Right ventricle myocardium superior (tissue), 1 donor: Measurements from ENCODE around the gene CACNB4. TPM values are rescaled to one million over a fixed set of nuclear protein-coding genes. Genes with fewer than 3 reads are reported as not detected.

Experiments used
- ATAC-seq: fragments of 200-7000 bp; cut with Tn5 transposase; one replicate; pipeline ENCODE4 v1.9.1; 2020; ENCODE audit warnings: mild to moderate bottlenecking; ENCODE audit not compliant: poor library complexity
- DNase-seq: peaks from one replicate; pipeline ENCODE4 v3.0.0-alpha.2; 2020
- intact Hi-C: fragments of 100-400 bp; cut with DNase I; formaldehyde crosslinking; loops from one replicate; pipeline ENCODE4 v1.11.2; 2022
- total RNA-seq: library from RNA; stranded (reverse); fragmentation: NEBNext Ultra II Directional; extraction: Animal tissue kit (Norgen Biotek cat#: 25700); gene quantifications from one replicate; pipeline ENCODE4 v1.2.1, GENCODE V29; 2021
- donor health status: DM: no; HTN: yes; CAD: no; lungs with severe emphysema.

The CACNB4 gene
- total RNA-seq, 1 donor from 2014 or later = 0.46 TPM

DNA sequence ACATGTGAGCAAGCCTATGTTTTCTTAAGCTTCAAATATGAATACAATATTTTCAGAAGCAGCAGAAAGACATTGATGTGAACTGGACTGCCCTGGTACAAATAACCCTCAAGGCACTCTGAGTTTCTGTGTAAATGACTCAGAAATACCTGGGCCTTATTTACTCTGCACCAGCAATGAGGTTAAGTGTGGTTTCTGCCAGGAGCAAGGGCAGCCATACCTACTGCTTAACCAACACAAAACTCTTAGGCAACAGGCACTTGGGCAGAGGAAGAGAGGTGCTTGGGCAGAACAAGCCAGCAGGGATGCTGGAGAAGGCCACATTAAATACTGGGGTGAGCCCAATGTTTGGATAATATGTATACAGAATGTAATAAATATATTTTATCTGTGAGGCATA is 241.2 kb downstream of the CACNB4 start:
- no peak for DNase-seq
- ATAC-seq = no peak
- intact Hi-C loops = no loop called here

DNA sequence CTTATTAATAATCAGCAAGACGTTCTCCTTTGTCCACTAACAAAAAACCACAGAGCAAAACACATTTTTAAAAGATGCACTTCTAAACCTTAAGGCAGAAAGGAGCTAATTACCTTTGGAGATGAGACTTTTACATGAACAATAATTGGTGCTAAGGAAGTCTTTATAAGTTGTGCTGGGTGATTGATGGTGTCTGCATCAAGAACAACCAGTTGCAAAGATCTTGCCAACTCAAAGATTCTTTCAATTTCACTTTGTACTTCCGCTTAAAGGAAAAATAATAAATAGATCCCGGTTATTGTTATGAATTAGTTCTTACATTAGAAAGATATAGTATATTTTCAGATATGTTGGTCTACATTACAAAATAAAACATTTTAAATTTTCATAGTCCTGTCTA is 243.7 kb downstream of the CACNB4 start:
- intact Hi-C loops = no loop called here
- no peak for DNase-seq
- ATAC-seq = no peak

DNA sequence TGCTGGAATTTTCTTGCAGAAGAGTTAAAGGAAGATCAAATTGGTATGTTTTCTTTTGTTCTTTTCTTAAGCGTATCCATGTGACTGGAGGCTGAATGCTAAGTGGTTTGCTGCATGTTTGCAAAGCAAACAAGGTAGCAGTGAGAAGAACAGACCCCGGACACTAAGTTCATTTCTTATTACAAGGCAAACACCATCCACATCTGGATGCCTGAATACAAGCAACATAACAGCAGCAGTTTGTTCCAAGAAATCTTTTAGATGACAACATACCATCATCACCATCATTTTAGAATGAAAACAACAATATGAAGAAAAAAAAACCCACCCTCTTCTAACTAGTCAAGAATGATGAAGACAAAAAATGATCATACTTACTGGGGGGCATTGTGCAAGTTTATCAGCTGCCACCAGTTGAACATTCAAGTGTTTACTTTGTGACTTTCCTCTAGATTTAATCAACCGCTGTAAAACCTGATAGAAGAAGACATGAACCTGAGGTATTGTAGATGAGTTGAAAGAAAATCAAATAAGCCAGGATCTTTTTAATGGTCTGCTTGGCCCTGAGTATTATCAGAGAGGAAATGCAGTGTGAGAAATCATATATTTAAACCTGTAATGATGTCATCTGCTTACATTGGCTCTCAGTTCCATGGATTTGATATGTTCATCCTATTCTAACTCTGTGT is 245.6 kb downstream of the CACNB4 start:
- intact Hi-C loops = no loop called here
- ATAC-seq (no peak), DNase-seq (no peak)

DNA sequence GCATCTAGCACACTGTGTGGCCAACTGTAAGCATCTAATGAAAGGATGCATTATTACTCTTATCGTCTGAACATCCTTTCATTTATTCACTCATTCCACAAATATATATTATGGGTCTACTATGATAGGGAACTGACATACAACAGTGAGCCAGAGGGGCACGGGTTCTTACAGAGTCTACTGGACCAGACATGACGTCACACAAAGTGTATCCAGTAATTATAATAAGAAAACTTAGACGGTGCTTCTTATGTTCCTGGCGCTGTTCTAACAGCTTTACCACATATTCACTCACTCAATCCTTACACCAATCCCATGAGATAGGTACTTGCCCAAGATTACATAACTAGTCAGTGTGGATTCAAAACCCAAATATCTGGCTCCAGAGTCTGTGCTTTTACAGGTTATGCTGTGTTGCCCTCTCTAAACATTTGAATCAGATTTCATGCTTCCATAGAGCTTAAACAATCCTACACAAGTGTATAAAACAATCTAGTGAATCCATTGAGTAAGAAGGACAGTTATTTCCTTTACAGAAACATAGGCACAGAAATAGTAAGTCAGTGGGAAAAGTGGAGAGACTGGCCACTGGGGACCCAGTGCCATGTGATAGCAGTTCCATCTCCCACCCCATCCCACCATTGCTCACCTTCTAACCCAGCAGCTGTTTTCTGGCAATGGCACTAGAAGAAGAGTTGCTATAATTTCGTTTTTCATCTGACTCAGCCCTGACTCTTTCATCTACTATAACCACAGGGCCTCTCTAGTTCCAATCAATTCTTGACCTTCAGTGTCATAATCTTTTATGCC is 246.4 kb downstream of the CACNB4 start:
- no peak for DNase-seq
- intact Hi-C loops = no loop called here
- peak; percentile 54 for ATAC-seq

DNA sequence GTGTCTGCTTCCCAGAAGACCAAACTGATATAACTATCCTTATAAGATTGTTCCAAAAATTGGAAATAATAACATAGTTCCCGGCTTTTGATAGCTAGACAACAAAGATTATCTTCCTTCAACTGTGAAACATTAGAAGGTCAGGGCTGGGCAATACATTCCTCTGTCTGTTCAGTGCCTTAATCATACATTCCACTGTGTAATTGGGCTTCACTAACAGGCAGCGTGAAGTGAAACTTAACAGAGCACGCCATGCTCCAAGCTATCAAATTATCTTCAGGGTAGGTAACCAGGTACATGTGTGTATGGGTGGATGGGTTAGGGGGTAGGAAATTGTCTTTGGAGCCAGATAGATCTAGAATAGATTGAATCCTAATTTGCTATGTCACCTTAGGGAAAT is 247.1 kb downstream of the CACNB4 start:
- intact Hi-C loops = no loop called here
- ATAC-seq (peak; percentile 75), DNase-seq (no peak)

DNA sequence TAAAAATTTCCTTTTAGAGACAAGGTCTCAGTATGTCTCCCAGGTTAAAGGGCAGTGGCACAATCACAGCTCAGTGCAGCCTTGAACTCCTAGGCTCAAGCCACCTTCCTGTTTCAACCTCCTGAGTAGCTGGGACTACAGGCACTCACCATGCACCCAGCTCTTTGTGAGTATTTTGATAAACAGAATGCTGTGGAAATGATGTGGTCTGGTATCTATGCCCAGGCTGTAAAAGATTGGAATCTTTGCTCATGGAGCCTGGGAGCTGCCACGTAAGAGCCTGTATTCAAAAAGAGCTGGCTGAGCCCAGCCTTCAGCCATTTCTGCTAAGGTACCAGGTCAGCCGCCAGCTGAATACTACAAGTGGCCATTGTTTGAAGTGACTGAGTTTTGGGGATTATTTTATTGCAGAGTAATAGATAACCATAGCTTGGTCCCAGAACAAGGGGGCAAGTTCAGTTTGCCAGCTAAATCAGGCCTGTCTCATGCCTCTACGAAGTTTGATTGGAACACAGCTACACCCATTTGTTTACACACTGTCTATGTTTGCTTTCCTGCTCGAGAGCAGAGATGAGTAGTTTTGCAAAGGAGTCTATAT is 249.3 kb downstream of the CACNB4 start:
- intact Hi-C loops = no loop called here

DNA sequence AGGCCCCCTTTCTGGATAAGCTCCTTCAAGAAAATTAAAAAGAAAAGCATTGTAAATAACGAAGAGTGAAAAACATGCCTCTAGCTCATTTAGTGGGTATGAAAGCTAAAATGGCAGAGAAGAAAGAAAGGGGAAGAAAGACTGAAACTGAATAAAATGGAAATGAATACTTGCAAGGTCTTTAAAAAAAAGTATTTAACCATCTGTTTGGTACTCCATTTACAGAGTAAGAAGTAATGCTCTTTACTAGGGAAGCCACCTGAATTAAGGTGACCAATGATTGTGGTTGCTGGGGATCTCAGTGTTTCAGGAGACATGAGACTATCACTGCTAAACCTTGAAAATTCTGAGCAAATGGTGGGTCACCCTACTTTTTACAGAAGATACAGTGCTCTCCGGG is 253.0 kb downstream of the CACNB4 start:
- DNase-seq (no peak), ATAC-seq (no peak)
- intact Hi-C loops = no loop called here

More for the DNA sequence above, 249.3 kb downstream of the CACNB4 start:
- DNase-seq = no peak
- ATAC-seq = no peak

DNA sequence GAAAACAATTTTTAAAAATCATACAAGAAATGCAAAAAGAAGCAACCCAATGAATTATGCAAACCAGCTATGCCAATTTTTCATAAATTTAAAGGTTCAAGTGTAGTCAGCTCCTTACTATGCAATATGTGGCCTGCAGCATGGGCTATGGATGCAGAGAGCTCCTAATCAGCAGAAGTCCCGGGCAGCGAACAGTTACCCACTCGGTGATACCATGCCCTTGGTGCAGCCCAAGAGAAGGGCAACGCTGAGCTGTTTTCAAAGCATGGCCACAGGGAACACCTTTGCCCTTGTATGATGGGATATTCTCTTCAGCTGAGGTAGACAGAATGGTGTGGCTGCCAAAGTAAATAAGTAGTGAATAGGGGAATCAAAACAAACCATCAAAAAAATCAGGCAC is 253.4 kb downstream of the CACNB4 start:
- DNase-seq (no peak), ATAC-seq (peak; percentile 68)
- intact Hi-C loops = no loop called here

DNA sequence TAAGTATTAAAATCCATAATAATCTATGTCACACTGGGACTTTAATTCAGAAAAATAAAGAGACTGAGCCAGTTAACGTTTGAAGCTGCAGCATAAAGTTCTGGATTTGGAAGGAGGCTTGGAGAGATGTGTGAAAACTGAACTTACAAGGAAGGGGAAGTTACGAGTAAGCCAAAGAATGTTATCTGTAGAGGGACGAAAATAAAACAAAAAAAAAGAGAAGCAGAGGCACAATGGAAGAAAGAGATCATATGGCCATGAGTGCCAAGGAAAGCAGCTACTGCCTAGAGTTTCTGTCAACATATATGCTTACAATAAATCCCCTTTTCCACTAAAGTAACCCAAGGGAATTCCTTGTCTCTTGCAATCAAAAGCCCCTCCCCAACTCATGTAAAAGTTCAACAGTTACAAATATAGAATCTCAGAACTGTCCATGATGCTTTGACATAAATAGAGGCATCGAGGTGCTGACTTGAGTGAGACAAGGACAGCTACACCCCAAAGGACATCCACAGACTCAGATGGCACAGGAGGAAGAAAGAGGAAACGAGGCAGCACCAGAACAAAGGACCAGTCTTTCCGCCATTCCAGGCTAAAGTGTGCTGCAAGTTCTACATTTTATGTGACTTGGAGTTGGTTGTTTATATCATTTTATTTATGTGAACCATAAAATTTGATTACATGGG is 254.5 kb downstream of the CACNB4 start:
- ATAC-seq = peak; percentile 72

DNA sequence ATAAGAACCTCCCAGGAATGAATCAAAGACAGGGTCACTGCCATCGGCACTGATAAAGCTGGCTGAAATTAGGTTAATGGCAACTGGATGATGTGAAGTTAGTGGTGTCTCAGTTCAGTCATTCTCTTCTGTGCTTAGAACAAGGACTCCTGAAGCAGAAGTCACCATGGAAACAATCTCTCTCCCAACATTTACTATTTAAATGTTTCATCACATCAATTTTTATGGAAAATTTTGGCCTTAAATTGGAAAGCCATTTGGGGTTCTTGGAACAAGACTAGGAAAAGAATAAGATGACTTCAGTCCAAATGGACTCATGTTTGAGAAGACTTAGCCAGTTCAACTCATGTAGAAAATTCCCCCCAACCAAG is 255.2 kb downstream of the CACNB4 start:
- ATAC-seq (peak; percentile 29), DNase-seq (no peak)
- intact Hi-C loops = no loop called here

More for the DNA sequence above, 254.5 kb downstream of the CACNB4 start:
- intact Hi-C loops = no loop called here
- no peak for DNase-seq

DNA sequence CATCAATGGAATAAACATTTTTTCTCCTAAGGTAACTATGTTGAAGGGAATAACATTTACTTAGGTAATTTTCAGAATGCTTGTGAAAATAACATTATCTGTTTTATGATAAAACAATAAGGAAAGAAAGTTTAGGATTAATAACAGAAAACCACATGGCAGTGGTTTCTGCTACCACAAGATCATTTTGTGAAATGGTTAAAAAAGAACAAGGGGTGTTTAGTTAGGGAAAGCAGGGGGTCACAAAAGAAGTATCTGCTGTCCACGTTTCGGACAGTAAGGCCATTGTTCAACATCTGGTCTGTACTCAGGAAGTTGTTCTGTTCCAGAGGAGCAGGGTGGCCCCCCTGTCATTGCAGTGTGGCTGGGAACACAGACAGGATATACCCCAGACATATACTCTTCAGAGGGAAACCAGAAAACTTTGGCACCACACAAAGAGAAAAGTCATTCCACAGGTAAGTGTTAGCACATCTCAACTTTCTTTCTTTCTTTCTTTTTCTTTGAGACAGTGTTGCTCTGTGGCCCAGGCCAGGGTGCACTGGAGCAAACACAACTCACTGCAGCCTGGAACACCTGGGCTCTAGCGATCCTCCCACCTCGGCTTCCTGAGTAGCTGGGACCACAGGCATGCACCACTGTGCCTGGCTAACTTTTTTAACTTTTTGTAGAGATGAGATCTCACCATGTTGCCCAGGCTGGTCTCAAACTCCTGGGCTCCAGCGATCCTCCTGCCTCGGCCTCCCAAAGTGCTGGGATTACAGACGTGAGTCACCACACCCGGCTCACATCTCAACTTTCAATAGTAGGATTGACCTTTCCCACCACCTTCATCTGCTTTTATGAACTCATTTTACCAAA is 255.8 kb downstream of the CACNB4 start:
- no peak for ATAC-seq
- intact Hi-C loops = no loop called here

DNA sequence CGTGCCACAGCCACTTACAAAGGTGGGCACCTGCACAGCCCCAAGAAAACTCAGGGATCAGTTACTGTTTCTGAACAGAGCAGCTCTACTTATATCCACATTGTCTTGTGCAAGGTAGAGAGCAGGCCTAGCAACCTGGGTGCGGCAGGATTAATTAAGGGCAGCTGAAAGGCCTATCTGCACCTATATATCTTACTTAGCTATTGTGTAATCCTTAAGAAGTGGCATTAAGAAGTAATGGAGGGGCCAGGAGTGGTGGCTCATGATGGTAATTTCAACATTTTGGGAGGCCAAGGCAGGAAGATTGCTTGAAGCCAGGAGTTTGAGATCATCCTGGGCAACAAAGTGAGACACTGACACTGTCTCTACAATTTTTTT is 257.8 kb downstream of the CACNB4 start:
- DNase-seq = no peak
- intact Hi-C loops = no loop called here
- ATAC-seq = no peak

More for the DNA sequence above, 255.8 kb downstream of the CACNB4 start:
- DNase-seq = no peak

DNA sequence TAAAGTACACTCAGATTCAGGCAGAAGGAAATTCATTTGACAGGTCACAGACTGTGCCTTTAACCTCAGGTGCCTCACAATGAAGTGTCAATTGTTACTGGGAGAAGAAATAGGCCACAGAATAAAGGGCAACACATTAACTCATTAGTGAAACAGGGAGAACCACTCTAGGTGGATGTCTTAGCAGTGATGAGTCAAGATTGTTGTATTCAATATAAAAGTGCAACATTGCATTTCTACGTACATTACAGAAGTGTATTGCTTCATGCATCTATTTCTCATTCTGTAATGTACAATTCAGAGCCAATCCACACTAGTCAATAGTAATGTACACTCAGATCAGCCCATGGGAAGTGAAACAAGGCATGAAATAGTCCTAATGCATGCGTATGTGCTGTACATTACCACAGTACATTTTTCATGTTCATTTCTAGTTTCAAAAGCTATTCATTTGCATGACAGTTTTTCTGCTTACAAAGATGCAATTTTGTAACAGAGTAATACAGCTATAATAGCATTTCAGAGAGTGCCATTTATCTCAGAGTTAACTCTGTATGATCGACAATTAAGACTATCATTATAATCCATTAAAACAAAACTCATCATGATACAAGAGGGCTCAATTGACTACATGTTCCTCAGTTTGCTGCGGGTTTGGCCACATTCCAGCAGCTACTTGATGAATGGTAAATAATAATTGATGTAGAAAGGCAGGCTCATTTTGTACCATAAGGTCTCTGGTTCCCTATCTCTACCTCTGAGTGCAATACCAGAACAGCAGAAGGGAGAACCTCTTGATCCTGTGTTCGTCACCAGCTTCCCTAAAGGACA is 258.4 kb downstream of the CACNB4 start:
- intact Hi-C loops = no loop called here
- DNase-seq (no peak), ATAC-seq (no peak)

DNA sequence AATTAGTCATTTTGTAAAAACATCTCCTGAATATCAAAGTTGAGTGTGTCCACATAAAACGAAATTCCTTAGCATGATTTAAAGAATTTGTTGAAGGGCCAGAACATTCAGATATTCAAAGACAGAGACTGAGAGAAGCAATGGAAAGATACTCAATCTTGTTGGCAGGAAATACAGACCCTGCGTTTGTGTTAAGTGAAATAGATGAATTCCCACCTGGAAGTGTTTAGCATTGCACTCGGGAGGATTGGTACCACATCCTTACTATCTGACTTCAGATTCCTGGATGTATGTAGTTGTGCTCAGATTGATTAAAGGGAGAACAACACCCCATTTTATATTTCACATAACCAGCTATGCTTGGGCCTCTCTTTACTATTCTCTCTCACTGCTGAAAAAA is 260.9 kb downstream of the CACNB4 start:
- DNase-seq (no peak), ATAC-seq (no peak)
- intact Hi-C loops = no loop called here

DNA sequence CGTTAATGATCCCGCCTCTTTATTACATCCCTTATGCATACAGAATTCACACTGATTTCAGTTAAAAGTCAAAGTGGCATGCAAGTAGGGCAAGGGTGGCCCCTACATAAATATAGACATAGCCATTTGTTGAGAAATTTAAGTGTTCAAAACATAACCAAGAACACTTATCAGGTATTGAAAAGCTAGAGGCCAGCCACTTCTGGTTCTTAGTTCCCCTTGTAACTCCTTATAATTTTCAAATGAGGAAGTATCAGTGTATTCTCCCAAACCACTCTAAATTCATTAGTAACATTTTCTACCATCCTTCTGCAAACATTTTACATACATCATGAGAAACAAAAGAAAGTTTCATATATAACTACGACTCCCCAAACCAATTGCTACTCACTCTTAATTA is 264.9 kb downstream of the CACNB4 start:
- DNase-seq = no peak

DNA sequence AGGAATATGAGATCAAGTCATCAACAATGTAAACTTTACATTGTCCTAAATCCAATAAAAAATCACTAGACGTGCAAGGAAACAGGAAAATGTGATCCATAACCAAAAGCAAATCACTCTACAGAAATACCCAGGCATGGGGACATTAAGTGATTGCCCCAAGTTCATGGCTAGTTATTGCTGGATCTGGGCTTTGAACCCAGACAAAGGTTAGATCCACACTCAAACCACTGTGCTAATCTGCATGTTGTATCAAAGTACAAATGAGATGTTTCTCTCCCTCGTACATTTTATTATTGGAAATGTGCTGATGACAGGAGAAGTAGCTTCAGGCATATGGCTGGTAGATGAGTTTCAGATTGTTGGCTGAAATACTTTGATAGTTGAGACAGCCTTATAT is 267.9 kb downstream of the CACNB4 start:
- intact Hi-C loops = no loop called here
- no peak for DNase-seq
- no peak for ATAC-seq

More for the DNA sequence above, 264.9 kb downstream of the CACNB4 start:
- ATAC-seq = no peak
- intact Hi-C loops = no loop called here

DNA sequence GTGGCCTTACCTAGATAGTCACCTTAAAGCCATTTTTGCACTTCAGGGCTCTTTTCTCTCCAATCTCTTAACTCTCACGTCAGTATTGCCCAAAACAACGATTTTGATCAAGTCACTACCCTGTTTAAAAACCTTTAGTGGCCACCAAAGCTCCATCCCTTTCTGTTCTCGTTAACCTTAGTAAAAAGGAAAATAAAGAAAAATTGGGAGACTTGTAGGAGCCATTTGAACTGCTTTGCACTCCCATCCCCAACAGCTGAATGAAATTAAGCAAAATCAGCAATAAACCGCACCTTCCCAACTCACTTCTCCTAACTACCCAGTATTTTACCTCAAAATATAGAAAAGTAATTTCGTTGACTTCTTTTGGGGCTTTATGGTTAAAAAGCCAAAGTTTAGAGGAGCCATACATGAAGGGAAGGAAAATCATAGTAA is 269.9 kb downstream of the CACNB4 start:
- DNase-seq = no peak
- intact Hi-C loops = no loop called here
- no peak for ATAC-seq
